Activated naive CD8-positive, alpha-beta T cell treated with anti-CD3 and anti-CD28 coated beads for 36 hours (primary cell): Measurements from ENCODE around the gene MUSTN1. TPM values are rescaled to one million over a fixed set of nuclear protein-coding genes. Genes with fewer than 3 reads are reported as not detected.

Experiments used
- DNase-seq: peaks from one replicate; pipeline ENCODE4 v3.0.0; 2021
- H3K27ac Mint-ChIP-seq: one replicate; pipeline ENCODE4 v1.8.0; 2022; ENCODE audit warnings: mild to moderate bottlenecking, moderate library complexity, mixed read lengths
- H3K27me3 Mint-ChIP-seq: one replicate; pipeline ENCODE4 v1.8.0; 2022; ENCODE audit warnings: mild to moderate bottlenecking, mixed read lengths
- H3K36me3 Mint-ChIP-seq: one replicate; pipeline ENCODE4 v1.8.0; 2021; ENCODE audit warnings: mild to moderate bottlenecking, mixed read lengths
- H3K4me1 Mint-ChIP-seq: one replicate; pipeline ENCODE4 v1.8.0; 2021; ENCODE audit warnings: mixed read lengths
- H3K4me3 Mint-ChIP-seq: one replicate; pipeline ENCODE4 v1.8.0; 2022; ENCODE audit warnings: mild to moderate bottlenecking, moderate library complexity, mixed read lengths
- H3K9me3 Mint-ChIP-seq: one replicate; pipeline ENCODE4 v1.8.0; 2022; ENCODE audit warnings: mixed read lengths
- total RNA-seq, 2 experiments: library from RNA; stranded (reverse); gene quantifications; one replicate each; pipeline ENCODE4 v1.2.3, GENCODE V29; 2021

MUSTN1 gene
- total RNA-seq, 2 experiments from 2014 or later = 0.91 to 1.0 TPM

- H3K9me3 Mint-ChIP-seq = peaks cover 16% of the 10 kb centered on the region
- H3K4me3 Mint-ChIP-seq = no peak overlapping the region
- H3K27ac Mint-ChIP-seq = no peak overlapping the region
- no peak for DNase-seq
- peaks cover 48% of the 10 kb centered on the region for H3K36me3 Mint-ChIP-seq
- H3K4me1 Mint-ChIP-seq = peaks cover 2% of the 10 kb centered on the region
- H3K27me3 Mint-ChIP-seq = no peaks in the 10 kb centered on the region
These were observed 31.2 kb upstream of the MUSTN1 start for GRCh38 chr3:52865994-52866393.

DNA sequence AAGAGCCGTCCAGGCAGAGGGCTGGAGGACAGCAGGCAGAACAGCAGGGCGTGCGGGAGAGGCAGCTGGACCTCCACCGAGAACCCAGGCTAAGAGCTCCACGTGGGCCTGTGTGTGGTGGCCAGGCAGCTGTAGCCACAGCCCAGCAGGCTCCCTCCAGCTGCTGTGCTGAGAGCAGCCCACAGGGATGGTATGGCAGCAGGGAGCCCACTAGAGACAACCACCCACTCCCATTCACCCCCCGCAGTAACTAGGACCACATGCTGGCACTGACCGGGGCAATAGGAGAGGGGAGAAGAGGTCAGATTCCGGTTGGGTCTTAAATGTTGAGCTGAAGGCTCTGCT, 25.6 kb upstream of the MUSTN1 start:
- Mint-ChIP-seq H3K36me3 (peaks cover 24% of the 10 kb centered on the region), H3K9me3 (peaks cover 10% of the 10 kb centered on the region), H3K4me1 (no peaks in the 10 kb centered on the region), H3K4me3 (no peak overlapping the region), H3K27ac (no peak overlapping the region), H3K27me3 (no peaks in the 10 kb centered on the region)
- DNase-seq = no peak

DNA sequence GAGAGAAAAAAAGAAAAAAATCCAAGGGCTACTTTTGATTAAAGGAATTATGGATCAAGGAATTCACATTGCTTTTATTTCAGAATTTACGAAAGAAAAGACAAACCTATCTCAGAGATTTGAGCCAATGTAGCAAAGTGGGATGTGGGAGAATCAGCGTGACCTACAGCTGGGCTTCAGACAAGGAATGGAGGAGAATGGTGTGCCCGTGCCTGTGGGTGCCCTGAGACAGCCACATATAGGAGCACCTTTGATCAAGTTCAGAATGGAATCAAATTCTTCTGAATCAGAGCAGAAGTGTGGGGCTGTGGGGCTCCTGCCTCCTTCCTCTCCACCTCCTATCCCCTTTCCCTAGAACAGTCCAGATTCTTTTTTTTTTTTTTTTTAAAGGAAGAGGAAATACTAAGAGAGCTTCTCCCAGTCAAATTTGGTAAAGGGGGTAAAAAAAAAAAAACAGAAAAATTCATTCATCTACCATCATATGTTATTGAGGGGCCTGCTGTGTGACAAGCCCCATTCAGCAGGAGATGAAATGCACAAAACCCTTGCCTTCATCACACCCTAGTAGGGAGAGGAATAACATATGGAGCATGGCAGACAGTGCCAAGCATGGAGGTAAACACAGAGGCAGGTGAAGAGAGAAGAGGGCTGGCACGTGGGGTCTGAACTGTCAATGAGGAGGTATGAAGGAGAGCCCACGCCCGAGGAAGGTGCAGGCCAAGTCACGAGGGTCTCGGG, 25.0 kb upstream of the MUSTN1 start:
- H3K9me3 Mint-ChIP-seq = peaks cover 6% of the 10 kb centered on the region
- DNase-seq = no peak
- H3K4me3 Mint-ChIP-seq = no peak overlapping the region
- H3K4me1 Mint-ChIP-seq = no peaks in the 10 kb centered on the region
- no peak overlapping the region for H3K27ac Mint-ChIP-seq
- no peaks in the 10 kb centered on the region for H3K27me3 Mint-ChIP-seq
- peaks cover 19% of the 10 kb centered on the region for H3K36me3 Mint-ChIP-seq

DNA sequence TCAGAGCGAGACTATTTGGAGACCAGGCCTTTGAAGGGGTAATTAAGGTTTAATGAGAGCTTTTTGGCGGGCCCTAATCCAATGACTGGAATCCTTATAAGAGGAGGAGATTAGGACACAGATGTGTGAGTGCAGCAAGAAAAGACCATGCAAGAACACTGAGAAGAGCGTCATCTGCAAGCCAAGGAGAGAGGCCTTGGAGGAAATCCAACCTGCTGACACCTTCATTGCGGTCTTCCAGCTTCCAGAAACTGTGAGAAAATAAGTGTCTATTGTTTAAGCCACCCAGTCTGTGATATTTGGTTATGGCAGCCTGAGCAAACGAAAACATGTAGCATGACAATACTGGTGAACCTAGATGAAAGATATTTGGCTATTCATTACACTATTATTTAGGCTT, 23.0 kb upstream of the MUSTN1 start:
- no peaks in the 10 kb centered on the region for H3K4me1 Mint-ChIP-seq
- no peaks in the 10 kb centered on the region for H3K27me3 Mint-ChIP-seq
- DNase-seq = no peak
- H3K27ac Mint-ChIP-seq = no peak overlapping the region
- H3K9me3 Mint-ChIP-seq = no peaks in the 10 kb centered on the region
- no peak overlapping the region for H3K4me3 Mint-ChIP-seq
- peaks cover 4% of the 10 kb centered on the region for H3K36me3 Mint-ChIP-seq

DNA sequence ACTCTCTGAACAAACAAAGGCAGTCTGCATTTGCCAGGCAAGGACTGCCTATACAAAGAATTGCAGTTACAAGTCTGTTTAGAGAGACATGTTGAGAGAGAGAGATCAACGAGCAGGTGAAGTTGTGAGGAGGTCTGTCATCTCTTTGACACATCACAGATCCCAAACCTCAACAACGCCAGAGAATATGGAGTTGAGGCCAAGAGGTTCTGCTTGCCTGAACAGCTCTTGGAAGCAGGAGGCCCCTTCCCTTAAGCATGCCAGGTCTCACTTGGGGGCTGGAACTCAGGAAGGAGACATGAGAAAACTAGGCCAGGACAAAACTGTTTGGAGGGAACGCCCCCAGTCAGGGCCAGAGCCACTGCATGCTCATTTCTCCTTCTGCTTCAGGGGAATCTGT, 22.3 kb upstream of the MUSTN1 start:
- no peaks in the 10 kb centered on the region for H3K27me3 Mint-ChIP-seq
- no peak overlapping the region for H3K4me3 Mint-ChIP-seq
- H3K27ac Mint-ChIP-seq = no peak overlapping the region
- DNase-seq = no peak
- no peaks in the 10 kb centered on the region for H3K4me1 Mint-ChIP-seq
- H3K36me3 Mint-ChIP-seq = peaks cover 2% of the 10 kb centered on the region
- no peaks in the 10 kb centered on the region for H3K9me3 Mint-ChIP-seq

DNA sequence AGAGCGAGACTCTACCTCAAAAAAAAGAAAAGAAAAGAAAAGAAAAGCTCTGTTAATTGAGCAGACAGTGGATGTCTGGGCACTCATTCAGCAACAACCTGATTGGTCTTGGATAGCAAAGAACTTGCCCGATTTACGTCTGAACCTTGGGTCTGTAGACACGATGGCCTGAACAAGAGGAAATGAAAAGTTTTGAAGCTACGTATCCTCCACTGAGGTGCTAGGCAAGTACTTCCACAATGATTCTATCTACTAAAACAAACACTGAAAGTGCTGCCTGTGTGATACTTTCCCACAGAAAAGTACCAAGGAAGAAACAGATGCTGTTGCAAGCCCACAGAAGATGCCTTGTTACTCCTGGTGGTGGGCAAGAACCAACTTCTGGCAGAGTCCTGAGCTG, 21.8 kb upstream of the MUSTN1 start:
- Mint-ChIP-seq H3K36me3 (peaks cover 4% of the 10 kb centered on the region), H3K27ac (no peak overlapping the region), H3K4me3 (no peak overlapping the region), H3K4me1 (no peaks in the 10 kb centered on the region), H3K9me3 (no peaks in the 10 kb centered on the region), H3K27me3 (no peaks in the 10 kb centered on the region)
- no peak for DNase-seq

DNA sequence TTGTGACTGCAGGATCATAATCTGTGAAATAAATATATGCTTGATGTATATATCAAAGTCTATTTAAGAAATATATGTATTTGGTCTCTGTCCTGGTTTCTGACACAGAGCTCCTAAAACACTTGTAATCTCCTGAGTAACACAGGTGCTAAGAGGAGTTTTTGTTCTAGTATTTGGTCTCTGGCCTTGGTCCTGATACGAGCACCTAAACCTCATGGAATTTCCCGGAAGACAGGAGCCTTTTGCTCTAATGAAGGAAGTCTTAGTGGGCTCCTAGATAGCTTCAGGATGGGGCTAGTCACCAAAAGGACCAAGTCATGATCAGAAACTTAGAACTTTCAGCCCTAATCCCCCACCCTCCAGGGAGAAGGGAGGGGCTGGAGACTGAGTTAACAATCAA, 19.2 kb upstream of the MUSTN1 start:
- Mint-ChIP-seq H3K4me1 (no peaks in the 10 kb centered on the region), H3K9me3 (no peaks in the 10 kb centered on the region), H3K36me3 (peaks cover 5% of the 10 kb centered on the region), H3K27me3 (no peaks in the 10 kb centered on the region), H3K27ac (no peak overlapping the region), H3K4me3 (no peak overlapping the region)
- DNase-seq = no peak

DNA sequence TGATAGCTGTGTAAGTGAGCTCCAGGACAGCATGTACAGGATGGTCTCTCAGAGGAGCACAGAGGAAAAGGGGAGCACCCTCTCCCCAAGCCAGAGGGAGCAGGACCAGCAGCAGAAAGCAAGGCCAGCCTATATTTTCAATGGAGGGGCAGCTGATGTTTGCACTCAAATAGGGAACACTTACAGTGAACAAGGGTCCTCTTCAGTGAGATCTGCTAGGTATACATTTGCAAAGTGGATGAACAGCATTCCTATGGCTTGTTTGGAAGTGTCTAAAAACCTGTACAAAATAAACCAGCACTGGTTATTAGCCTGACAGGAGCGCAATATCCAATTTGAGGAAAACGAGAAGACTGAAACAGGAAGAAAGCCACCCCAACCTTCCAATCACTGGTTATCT, 17.6 kb upstream of the MUSTN1 start:
- DNase-seq = no peak
- no peak overlapping the region for H3K4me3 Mint-ChIP-seq
- no peaks in the 10 kb centered on the region for H3K4me1 Mint-ChIP-seq
- no peak overlapping the region for H3K27ac Mint-ChIP-seq
- no peaks in the 10 kb centered on the region for H3K9me3 Mint-ChIP-seq
- no peaks in the 10 kb centered on the region for H3K27me3 Mint-ChIP-seq
- peaks cover 3% of the 10 kb centered on the region for H3K36me3 Mint-ChIP-seq

DNA sequence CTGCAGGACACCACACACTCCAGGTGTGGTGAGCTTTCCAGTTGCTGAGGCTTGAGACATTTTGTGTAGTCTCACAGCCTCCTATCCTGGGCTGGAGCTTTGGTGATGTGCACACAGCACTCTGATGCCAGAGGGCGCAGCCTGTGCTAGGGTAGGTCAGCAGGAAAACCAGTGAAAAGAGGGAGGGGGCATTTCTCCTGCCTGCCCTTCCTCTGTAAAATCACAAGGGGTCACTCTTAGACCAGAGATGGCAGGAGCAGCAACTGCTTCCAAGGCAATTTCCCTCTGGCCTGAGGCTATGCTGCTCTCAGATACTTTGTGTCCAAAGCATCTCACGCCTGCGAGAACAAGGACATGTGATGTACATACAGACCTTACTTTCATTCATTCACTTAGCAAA, 16.5 kb upstream of the MUSTN1 start:
- no peak for DNase-seq
- Mint-ChIP-seq H3K4me3 (no peak overlapping the region), H3K9me3 (no peaks in the 10 kb centered on the region)

GRCh38 chr3:52849656-52850055, 14.8 kb upstream of the MUSTN1 start:
- Mint-ChIP-seq H3K4me1 (no peaks in the 10 kb centered on the region), H3K27me3 (no peaks in the 10 kb centered on the region), H3K9me3 (no peaks in the 10 kb centered on the region), H3K27ac (no peak overlapping the region), H3K36me3 (peaks cover 3% of the 10 kb centered on the region), H3K4me3 (no peak overlapping the region)
- no peak for DNase-seq

More for the DNA sequence above, 16.5 kb upstream of the MUSTN1 start:
- no peaks in the 10 kb centered on the region for H3K27me3 Mint-ChIP-seq
- H3K27ac Mint-ChIP-seq = no peak overlapping the region
- H3K36me3 Mint-ChIP-seq = peaks cover 3% of the 10 kb centered on the region
- no peaks in the 10 kb centered on the region for H3K4me1 Mint-ChIP-seq

GRCh38 chr3:52848617-52849016, 13.8 kb upstream of the MUSTN1 start:
- no peaks in the 10 kb centered on the region for H3K9me3 Mint-ChIP-seq
- DNase-seq = no peak
- H3K4me1 Mint-ChIP-seq = no peaks in the 10 kb centered on the region
- no peak overlapping the region for H3K27ac Mint-ChIP-seq
- H3K27me3 Mint-ChIP-seq = no peaks in the 10 kb centered on the region
- H3K36me3 Mint-ChIP-seq = peaks cover 3% of the 10 kb centered on the region
- H3K4me3 Mint-ChIP-seq = no peak overlapping the region

GRCh38 chr3:52847726-52848125, 12.9 kb upstream of the MUSTN1 start:
- H3K27ac Mint-ChIP-seq = no peak overlapping the region
- H3K4me1 Mint-ChIP-seq = no peaks in the 10 kb centered on the region
- H3K27me3 Mint-ChIP-seq = no peaks in the 10 kb centered on the region
- H3K9me3 Mint-ChIP-seq = no peaks in the 10 kb centered on the region
- peaks cover 3% of the 10 kb centered on the region for H3K36me3 Mint-ChIP-seq
- no peak for DNase-seq
- no peak overlapping the region for H3K4me3 Mint-ChIP-seq

- Mint-ChIP-seq H3K27me3 (no peaks in the 10 kb centered on the region), H3K27ac (no peak overlapping the region), H3K4me3 (no peak overlapping the region), H3K36me3 (peaks cover 3% of the 10 kb centered on the region), H3K9me3 (no peaks in the 10 kb centered on the region), H3K4me1 (no peaks in the 10 kb centered on the region)
- no peak for DNase-seq
These were observed 12.4 kb upstream of the MUSTN1 start for GRCh38 chr3:52847241-52847640.

- H3K4me3 Mint-ChIP-seq = no peak overlapping the region
- H3K4me1 Mint-ChIP-seq = no peaks in the 10 kb centered on the region
- H3K27ac Mint-ChIP-seq = no peak overlapping the region
- no peaks in the 10 kb centered on the region for H3K27me3 Mint-ChIP-seq
- no peaks in the 10 kb centered on the region for H3K9me3 Mint-ChIP-seq
- no peaks in the 10 kb centered on the region for H3K36me3 Mint-ChIP-seq
- DNase-seq = no peak
These were observed 11.7 kb upstream of the MUSTN1 start for GRCh38 chr3:52846432-52846965.

DNA sequence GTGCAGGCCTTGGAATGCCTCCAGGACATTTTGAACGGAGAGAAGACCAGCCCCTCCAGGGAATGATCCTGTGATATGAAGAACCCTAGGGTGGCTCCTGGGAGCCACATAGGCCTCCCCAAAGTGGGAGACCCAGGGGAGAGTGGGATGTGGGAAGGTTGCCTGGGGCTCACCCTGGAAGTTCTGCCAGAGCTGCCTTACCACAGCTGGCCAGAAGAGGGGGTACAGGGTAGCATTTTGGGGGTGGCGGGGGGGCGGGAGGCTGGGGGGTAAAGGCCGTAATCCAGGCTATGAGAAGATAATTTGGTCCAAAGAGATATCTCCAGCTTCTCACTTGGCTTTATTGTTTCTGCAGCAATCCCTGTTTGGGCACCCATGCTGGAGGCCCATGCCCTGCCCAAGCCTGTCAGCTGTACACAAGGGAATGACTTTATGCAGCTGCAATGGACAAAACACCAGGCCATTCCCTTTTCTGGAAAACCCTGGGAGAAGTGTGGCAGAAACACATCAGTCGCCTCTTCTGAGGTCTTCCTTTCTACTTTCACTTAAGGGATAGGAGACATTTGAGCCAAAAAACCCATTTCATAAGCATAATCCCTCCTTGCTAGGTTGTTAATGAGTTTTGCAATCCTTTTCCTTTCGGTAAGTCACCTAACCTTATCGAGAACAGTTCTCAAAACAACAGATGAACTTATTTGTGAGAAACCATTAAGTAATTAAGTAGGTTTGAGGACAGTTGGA, 11.0 kb upstream of the MUSTN1 start:
- no peak overlapping the region for H3K27ac Mint-ChIP-seq
- no peaks in the 10 kb centered on the region for H3K27me3 Mint-ChIP-seq
- no peaks in the 10 kb centered on the region for H3K9me3 Mint-ChIP-seq
- no peak overlapping the region for H3K4me3 Mint-ChIP-seq
- H3K36me3 Mint-ChIP-seq = no peaks in the 10 kb centered on the region
- H3K4me1 Mint-ChIP-seq = no peaks in the 10 kb centered on the region
- peak; percentile 19 for DNase-seq

- Mint-ChIP-seq H3K27ac (no peak overlapping the region), H3K4me1 (no peaks in the 10 kb centered on the region), H3K27me3 (no peaks in the 10 kb centered on the region), H3K9me3 (no peaks in the 10 kb centered on the region), H3K36me3 (no peaks in the 10 kb centered on the region), H3K4me3 (no peak overlapping the region)
- no peak for DNase-seq
These were observed 10.3 kb upstream of the MUSTN1 start for GRCh38 chr3:52845157-52845556.
